ENCODE measurements around the gene ZNF526.

GRCh38 chr19:42177686-42178019 is 42.5 kb upstream of the ZNF526 start:
- TF ChIP-seq, protein P1, sequence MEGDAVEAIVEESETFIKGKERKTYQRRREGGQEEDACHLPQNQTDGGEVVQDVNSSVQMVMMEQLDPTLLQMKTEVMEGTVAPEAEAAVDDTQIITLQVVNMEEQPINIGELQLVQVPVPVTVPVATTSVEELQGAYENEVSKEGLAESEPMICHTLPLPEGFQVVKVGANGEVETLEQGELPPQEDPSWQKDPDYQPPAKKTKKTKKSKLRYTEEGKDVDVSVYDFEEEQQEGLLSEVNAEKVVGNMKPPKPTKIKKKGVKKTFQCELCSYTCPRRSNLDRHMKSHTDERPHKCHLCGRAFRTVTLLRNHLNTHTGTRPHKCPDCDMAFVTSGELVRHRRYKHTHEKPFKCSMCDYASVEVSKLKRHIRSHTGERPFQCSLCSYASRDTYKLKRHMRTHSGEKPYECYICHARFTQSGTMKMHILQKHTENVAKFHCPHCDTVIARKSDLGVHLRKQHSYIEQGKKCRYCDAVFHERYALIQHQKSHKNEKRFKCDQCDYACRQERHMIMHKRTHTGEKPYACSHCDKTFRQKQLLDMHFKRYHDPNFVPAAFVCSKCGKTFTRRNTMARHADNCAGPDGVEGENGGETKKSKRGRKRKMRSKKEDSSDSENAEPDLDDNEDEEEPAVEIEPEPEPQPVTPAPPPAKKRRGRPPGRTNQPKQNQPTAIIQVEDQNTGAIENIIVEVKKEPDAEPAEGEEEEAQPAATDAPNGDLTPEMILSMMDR (IDR thresholded peaks at IDR 0.05): no peak
- TF ChIP-seq POLR2AphosphoS5 (IDR thresholded peaks at IDR 0.05; ENCODE audit: insufficient read depth in 1 of 2, low read depth in 1 of 2) (no peak), POLR2A (IDR thresholded peaks at IDR 0.05) (no peak)

Measured in vagina (tissue), 2 donors.